CD1c-positive myeloid dendritic cell (primary cell): ENCODE results near the gene C2CD3.
A peak's percentile ranks its signal among the peaks of the same experiment; 100 is the strongest.
"Not testable (repeated sequence)": the region's sequence is repeated elsewhere in the genome, so short reads cannot be mapped to it uniquely, and the experiment has no call there.

Source experiments
- DNase-seq: peaks from one replicate; pipeline ENCODE4 v3.0.0-alpha.2; 2016; ENCODE audit errors: extremely low spot score

Gene C2CD3

DNA sequence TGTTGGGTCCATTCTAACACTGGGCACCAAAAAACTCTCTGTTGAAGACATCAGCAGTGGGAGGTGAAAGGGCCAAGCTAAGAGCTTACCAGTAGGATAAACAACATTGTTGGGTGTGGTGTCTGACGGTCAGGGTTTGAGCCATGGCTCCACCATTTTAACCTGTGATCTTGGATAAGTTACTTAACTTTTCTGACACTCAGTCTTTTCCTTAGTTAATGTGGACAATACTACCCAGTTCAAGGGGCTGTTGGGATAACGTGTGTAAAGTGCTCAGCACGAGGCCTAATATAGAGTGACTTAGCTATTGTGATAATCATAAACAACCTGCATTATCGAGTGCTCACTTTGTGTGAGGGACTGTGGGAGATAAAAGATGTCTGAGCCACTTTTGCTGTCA lies 168.0 kb downstream of the C2CD3 start:
- DNase-seq = no peak

- no peak for DNase-seq
Measured at GRCh38 chr11:74001822-74002286, 168.9 kb downstream of the C2CD3 start.

- DNase-seq = no peak
Measured at GRCh38 chr11:74000307-74001133, 170.3 kb downstream of the C2CD3 start.

GRCh38 chr11:73999581-74000306 lies 171.1 kb downstream of the C2CD3 start:
- no peak for DNase-seq

DNA sequence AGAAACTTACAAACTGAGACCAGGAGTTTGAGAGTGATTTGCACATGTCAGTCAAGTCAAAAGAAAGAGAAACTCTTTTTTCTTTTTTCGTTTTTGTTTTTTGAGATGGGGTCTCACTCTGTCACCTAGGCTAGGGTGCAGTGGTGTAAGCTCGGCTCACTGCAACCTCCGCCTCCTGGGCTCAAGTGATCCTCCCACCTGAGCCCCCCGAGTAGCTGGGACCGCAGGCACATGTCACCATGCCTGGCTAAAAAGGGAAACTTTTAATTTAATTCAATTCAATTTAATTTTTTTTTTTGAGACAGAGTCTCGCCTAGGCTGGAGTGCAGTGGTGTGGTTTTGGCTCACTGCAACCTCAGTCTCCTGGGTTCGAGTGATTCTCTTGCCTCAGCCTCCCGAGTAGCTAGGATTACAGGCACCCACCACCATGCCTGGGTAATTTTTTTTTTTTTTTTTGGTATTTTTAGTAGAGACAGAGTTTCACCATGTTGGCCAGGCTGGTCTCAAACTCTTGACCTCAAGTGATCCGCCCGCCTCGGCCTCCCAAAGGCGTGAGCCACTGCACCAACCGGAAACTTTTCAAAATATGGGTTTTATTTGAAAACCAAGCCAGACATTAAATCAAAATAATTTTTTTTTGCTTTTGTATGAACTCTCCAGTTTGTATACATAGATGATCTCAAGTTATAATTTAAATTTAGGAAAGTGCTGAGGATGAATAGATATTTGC lies 171.8 kb downstream of the C2CD3 start:
- no peak for DNase-seq

DNA sequence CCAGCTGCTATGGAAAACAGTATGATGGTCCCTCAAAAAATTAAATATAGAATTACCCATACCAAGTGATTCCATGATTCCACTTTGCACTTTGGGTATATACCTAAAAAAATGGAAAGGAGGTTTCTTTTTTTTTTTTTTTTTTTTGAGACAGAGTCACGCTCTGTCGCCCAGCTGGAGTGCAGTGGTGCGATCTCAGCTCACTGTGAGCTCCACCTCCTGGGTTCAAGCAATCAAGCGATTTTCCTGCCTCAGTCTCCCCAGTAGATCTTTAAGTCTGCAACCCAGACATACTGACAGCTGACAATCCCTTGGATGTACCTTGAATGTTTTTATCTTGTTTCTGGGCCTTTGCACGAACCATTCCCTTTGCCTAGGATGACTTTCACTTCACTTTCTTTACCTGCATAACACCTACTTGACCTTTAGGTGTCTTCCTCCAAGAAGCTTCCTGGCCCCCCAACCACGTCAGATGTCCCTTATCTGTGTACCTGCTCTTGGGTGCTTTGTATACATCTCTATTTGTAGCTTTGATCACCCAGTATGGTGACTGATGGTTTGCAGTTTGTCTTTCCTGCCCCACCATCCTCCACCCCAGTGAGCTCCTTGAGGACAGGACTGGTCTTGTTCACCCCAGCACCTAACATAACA lies 173.6 kb downstream of the C2CD3 start:
- no peak for DNase-seq

DNA sequence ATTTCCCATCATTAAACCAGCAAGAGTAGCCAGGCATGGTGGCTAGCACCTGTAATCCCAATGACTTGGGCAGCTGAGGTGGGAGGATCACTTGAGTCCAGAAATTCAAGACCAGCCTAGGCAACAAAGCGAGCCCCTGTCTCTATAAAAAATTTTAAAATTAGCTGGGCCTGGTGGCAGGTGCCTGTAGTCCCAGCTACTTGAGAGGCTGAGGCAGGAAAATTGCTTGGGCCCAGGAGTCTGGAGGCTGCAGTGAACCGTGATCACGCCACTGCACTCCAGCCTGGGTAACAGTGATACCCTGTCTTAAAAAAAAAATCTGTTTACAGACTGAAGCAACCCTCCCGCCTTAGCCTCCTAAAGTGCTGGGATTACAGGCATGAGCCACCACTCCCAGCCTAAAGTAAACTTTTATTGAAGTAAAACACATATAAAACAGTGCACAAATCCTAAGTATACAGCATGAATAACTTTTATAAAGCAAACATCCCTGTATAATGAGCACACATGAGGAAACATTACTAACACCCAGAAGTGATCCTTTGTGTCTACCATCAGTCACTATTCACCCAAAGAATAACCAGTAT lies 174.5 kb downstream of the C2CD3 start:
- DNase-seq = no peak

GRCh38 chr11:73995731-73996130 lies 175.1 kb downstream of the C2CD3 start:
- peak; percentile 37 for DNase-seq

- DNase-seq = peak; percentile 87
Measured at GRCh38 chr11:73995247-73995646, 175.6 kb downstream of the C2CD3 start.

DNA sequence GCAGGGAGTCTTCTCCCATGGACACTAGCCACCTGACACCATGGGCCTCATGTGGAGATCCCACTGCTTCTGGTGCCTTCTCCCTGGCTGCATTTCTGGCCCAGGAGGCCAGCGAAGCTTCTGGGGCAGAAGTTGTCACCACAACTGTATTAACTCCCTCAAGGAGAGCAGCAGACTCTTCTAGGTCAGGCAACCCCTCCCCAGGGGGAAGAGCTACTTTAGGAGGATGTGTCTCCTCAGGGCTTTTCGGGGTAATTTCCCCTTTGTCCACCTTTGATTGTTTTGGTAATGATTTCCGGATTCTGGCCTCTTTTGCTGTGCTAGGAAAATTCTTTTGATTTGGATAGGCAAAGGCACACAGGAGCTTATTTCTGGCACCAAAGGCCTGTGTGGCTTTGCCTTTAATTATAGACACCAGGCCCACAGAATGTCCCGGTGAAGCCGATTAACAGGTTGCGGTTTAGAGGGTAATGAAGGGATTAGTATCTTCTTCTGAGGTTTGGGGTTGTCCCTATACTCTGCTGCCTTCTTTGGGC lies 179.3 kb downstream of the C2CD3 start:
- DNase-seq = no peak

DNA sequence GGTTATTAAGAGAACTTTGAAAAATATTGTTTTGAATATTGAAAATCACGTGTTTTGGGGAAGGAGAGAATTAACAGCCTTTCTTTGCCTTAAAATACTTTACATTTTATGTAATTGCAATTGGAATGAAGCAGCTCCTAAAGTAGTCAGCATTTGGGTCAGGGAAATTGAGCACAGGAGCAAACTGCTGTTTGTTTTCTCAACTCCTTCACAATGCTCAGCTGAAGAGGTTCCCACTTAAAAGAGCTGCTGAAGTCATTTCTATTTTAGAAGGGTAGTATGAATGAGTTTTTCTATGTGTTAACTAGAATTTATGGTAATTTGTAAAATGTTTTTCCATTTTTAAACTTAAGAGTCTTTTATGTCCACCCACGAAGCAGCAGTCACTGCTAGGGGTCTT lies 180.1 kb downstream of the C2CD3 start:
- DNase-seq = no peak

DNA sequence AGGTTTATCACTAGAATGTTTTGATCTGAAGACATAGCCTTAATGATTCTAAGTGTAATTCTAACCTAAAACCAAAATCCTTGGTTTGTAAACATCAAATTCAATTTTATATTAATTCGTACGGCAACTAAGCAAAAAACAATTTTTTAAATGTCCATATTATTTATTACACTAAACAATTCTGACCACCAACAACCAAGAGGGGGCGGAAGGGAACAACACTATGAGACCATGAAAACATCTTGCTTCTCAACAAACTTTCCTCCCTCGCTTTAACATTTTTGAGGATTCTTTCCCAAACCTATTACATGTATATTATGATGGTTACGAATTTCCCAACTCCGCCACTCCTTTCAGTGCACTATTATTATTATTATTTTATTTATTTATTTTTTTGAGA lies 181.6 kb downstream of the C2CD3 start:
- DNase-seq = no peak

- DNase-seq = no peak
Measured at GRCh38 chr11:73988227-73988626, 182.6 kb downstream of the C2CD3 start.

DNA sequence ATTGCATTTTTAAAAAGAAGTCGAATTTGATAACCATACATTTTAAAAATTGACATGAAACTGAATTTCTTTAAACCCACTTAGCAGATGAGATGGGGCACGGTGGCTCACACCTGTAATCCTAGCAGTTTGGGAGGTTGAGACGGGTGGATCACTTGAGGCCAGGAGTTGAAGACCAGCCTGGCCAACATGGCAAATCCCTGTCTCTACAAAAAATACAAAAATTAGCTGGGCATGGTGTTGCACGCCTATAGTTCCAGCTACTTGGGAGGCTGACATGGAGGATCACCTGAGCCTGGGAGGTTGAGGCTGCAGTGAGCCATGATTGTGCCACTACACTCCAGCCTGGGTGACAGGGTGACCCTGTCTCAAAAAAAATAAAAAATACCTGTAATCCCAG lies 185.1 kb downstream of the C2CD3 start:
- DNase-seq = not testable (repeated sequence)

- peak; percentile 53 for DNase-seq
Measured at GRCh38 chr11:73983741-73984538, 186.9 kb downstream of the C2CD3 start.

DNA sequence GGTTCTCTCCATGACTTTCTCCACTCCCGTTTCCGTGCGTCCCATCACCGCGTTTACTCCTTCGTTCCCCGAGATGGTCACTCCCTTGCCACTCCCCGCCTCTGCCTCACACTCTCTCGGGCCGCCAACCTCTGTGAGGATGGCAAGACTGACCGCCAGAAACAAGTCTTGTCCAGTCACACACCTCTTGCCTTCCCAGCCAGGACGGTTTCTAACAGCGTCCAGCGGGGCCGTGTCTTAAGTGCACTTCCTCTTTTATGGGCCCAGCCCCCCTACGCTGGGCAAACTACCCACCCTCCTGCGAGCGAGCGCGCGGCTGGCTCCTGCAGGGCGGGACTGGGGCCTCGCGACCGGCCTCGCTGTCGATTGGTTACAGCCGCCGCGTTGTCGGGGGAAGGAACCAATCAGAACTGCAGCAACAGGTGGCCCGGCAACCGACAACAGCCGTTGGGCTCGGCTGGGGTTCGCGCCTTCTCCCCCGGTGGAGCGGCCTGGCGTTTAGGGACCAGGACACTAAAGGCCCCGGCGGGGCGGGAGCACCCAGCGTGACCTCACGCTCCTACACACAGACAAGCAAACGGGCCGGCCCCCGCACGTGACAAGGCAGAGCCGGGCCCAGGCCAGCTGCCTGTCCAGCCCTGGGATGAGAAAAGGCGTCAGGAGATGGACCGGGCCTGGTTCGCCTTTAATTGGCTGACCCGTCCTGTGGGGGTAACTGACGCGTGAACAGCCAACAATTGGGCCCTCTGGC lies 187.6 kb downstream of the C2CD3 start:
- peak; percentile 98 for DNase-seq

DNA sequence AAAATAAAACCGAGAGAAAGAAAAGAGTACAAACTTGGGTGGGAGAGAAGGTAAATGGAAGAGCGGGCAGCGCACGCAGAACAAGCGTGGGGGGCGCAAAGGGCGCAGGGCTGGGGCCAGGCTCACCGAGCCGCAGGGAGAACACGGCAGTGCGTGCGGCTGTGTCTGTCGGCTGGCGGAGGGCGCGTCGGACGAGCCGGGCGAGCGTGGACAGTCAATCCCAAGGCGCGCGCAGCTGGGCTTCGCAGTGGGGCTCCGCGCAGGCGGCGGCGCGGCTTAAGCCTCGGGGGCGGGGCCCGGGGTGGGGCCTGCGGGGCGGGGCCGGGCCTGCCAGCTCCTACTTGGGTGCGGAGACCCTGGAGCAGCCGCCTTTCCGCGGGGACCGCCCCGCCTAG lies 188.2 kb downstream of the C2CD3 start, which contains the start of gene UCP2:
Gene UCP2, minus strand, starts transcription at position 249 of the 395 bp plus-strand sequence. CDS start 4,465 bp downstream, outside the sequence.
- peak; percentile 91 for DNase-seq

DNA sequence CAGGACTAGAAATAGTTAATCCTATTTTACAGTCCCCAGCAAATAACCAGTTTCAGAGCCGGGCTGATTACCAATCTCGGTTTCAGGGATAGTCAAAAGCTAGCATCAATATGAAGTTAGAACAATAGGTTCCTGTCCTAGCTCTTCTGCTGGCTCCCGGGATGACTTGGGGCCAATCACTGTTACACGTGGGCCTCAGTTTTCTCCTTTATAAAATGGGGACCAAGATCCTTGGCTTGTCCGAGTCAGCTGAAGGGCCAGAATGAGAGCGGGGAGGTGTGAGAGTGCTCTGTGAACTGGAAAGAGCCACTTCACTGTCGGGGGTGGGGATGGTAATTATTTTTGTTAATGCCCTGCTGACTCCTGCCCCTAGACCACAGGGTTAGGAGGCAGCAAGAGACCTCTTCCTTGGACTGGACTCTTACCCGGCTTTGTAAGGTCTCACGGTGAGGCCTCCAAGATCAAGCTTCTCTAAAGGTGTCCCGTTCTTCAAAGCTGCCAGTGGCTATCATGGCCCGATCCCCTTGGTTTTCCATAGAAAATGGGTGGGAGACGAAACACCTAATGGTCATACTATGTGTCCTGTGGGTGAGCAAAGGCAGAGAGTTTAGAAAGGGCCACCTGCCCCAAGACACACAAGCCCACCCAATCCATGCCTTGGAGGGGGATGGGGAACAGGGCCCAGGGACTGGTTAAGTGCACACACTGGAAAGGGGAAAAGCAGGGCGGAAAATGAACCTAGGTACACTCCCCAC lies 189.6 kb downstream of the C2CD3 start:
- DNase-seq = no peak
